HG03064 (cell line): ENCODE data around the gene OOSP3.

Source experiments
- ATAC-seq: cut with Tn5 transposase; IDR thresholded peaks from one replicate; pipeline ENCODE4 v1.9.1; 2021; ENCODE audit warnings: low read depth; ENCODE audit not compliant: unreplicated experiment

Gene OOSP3

GRCh38 chr11:59943997-59944714 lies 65.6 kb downstream of the OOSP3 start:
- no peak for ATAC-seq

GRCh38 chr11:59944720-59945119 lies 66.1 kb downstream of the OOSP3 start:
- no peak for ATAC-seq
